T47D (cell line): ENCODE results near the gene FAM186B.
A peak's percentile ranks its signal among the peaks of the same experiment; 100 is the strongest.

Source experiments
- DNase-seq, 2 experiments: peaks; one replicate each; pipeline versions ENCODE4 v3.0.0 to v3.0.0-alpha.2; 2011 to 2012; ENCODE audit warnings: low read depth in 1 of 2, low spot score in 1 of 2
- JUND ChIP-seq: IDR thresholded peaks from 2 replicates; pipeline ENCODE4 v1.6.1; 2012; ENCODE audit warnings: low read depth
- in situ Hi-C: cut with HindIII; loops from 2 replicates; pipeline ENCODE4 v1.10.0; 2016; ENCODE audit warnings: low sequenced_read_pairs, low pct_unique_long_range_greater_than_20kb

Gene FAM186B

GRCh38 chr12:49567611-49568441 is 37.6 kb downstream of the FAM186B start, which contains the start of gene MCRS1:
Gene MCRS1, minus strand, starts transcription at chr12:49568142. Its CDS starts 1,411 bp downstream, at chr12:49566731.
- in situ Hi-C loops, result no loop called here
- DNase-seq, result peak; percentile 95 to 99
- TF ChIP-seq JUND, result no peak

- in situ Hi-C loops, result no loop called here
Measured at GRCh38 chr12:49567302-49567610, 38.2 kb downstream of the FAM186B start.

DNA sequence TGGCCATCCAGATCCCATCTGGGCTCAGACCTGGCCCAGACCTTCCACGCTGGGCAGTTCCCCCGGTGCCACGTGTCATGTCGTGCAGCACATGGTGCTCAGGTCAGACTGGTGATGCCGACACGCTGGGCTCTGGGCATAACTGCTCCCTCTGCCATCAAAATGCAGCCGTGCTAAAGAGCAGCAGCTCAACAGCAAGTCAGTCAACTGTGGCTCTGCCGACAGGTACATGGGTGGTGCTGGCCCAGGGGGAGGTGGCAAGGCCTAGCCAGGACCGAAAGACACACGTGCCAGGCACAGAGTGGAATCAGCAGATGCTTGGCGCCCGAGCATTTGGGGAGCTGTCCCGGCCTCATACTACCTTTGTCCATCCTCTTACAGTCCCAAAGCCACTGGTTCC is 39.1 kb downstream of the FAM186B start:
- TF ChIP-seq JUND, result no peak
- in situ Hi-C loops, result no loop called here

More at GRCh38 chr12:49567302-49567610, 38.2 kb downstream of the FAM186B start:
- TF ChIP-seq JUND, result no peak
- no peak for DNase-seq

DNA sequence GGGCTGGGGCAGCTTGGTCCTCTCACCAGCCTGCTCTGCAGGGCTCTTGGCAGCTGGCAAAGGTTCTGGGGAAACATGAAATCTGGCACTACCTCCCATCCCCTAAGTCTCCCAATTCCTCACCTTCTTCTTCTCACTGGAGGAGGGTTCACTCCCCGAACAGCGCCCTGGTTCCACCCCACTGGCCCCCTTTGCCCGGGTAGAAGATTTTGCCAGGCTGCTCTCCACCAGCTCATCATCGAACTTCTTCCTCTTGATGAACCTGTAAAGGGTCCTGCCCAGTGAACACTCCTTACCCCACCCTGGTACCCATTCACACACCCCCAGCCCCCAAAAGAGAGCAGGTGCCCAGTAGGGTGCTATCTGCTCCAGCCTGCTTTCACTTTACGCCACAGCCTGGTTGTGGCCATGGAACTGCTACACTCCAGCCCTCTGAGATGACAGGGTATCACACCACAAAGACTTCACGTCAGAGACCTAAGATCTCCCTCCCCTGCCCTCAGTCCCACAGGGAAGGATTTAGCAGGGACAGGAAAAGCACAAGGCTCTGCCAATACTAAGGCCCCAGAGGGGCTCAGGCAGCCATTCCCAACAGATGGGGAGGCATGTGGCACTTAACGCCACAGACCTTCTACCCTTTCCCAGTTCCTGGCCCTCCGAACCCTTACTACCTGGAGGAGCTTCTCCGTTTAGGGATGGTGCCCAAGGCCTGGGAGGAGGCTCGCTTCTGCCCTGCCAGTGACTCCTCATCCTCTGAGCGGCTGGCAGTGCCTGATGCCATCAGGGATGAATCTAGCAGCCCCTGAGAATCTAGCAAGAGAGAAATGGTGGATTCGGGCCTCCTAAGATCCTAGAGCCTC is 39.8 kb downstream of the FAM186B start:
- DNase-seq, result no peak
- in situ Hi-C loops, result no loop called here
- TF ChIP-seq JUND, result no peak

More for the DNA sequence above, 39.1 kb downstream of the FAM186B start:
- no peak for DNase-seq

- no peak for DNase-seq
Measured at GRCh38 chr12:49564686-49565405, 40.6 kb downstream of the FAM186B start.

GRCh38 chr12:49563951-49564685 is 41.3 kb downstream of the FAM186B start:
- no peak for TF ChIP-seq JUND
- in situ Hi-C loops, result no loop called here

More at GRCh38 chr12:49564686-49565405, 40.6 kb downstream of the FAM186B start:
- in situ Hi-C loops, result no loop called here
- no peak for TF ChIP-seq JUND

DNA sequence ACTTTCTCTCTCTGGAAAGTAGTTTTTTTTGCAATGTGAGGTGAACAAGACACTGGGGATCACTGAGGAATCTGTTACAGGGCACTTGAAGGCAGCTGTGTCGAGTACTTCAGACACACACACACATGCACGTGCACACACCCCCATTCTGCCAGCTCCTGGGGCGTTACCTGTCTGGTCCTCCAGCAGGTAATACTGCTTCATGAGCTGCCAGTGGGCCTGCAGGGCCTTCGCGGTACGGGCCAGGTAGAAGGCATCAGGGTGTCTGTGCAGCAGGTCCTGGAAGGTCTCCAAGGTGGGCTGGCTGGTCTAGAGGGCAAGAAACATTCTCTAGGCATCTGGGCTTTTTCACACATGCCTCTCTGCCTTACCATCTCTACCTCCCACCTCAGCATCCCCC is 42.6 kb downstream of the FAM186B start:
- in situ Hi-C loops, result no loop called here
- DNase-seq, result no peak
- TF ChIP-seq JUND, result no peak

More at GRCh38 chr12:49563951-49564685, 41.3 kb downstream of the FAM186B start:
- DNase-seq, result no peak

DNA sequence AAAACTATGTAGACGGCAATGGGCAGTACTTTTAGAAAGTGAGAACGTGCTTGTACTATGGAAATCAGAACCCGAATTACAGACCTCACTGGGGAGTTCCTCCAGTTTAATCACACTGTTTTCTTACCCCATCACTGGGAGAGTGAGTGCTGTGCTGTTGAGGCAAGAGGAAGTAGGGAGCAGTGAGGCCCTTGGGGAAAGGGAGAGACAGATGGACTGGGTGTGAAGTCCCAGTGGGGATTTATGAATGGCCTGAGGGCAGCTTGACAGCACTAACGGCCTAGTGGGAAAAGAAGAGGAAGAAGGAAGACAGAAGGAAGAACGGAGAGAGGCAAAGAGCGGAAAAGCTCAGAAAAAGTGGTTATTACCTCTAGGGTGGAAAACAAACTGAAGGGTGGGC is 43.2 kb downstream of the FAM186B start:
- no peak for TF ChIP-seq JUND
- DNase-seq, result no peak
- in situ Hi-C loops, result no loop called here

DNA sequence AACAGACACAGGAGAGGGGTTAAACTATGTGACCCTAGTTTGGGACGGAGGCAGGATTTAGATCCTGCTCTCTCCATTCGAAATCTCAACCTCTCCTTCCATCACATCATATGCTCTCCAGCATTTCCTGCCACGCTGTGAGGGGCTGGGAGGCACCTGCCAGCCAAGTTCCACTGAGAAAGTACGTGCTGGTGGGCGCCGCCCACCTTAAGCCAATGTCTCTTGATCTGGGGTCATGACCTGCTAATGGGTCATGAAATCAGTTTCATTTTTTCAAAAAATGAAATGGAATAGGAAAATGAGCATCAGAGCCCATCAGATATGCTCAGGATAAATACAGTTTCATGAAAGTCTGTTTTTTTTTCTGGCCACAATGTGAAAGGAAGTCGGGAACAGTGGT is 44.7 kb downstream of the FAM186B start:
- no peak for DNase-seq
- TF ChIP-seq JUND, result no peak
- in situ Hi-C loops, result no loop called here

GRCh38 chr12:49559011-49559675 is 46.3 kb downstream of the FAM186B start:
- no peak for TF ChIP-seq JUND
- in situ Hi-C loops, result no loop called here
- DNase-seq, result no peak

DNA sequence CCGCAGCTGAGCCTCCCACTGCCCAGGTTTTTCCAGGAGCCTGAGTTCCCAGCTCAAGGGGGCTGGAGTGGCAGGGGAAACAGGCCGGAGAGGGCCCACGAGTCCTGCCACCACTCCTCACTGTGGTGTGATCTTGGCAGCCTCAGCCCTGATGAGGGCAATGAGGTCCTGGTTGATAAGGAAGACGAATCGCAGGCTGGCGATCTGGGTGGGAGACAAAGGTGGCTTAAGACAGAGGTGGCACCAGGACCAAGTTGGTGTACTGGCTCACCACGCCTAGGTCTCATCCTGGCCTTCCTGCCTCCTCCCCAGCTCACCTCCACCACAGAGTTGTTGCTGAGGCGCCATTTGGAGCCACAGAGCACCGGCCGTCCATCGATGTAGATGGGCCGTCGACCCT is 46.9 kb downstream of the FAM186B start:
- DNase-seq, result no peak
- in situ Hi-C loops, result no loop called here
- TF ChIP-seq JUND, result no peak
